Measurements from ENCODE around the gene GLT1D1.
A peak's percentile ranks its signal among the peaks of the same experiment; 100 is the strongest.
"Not testable (repeated sequence)": the region's sequence is repeated elsewhere in the genome, so short reads cannot be mapped to it uniquely, and the experiment has no call there.

GLT1D1 gene

DNA sequence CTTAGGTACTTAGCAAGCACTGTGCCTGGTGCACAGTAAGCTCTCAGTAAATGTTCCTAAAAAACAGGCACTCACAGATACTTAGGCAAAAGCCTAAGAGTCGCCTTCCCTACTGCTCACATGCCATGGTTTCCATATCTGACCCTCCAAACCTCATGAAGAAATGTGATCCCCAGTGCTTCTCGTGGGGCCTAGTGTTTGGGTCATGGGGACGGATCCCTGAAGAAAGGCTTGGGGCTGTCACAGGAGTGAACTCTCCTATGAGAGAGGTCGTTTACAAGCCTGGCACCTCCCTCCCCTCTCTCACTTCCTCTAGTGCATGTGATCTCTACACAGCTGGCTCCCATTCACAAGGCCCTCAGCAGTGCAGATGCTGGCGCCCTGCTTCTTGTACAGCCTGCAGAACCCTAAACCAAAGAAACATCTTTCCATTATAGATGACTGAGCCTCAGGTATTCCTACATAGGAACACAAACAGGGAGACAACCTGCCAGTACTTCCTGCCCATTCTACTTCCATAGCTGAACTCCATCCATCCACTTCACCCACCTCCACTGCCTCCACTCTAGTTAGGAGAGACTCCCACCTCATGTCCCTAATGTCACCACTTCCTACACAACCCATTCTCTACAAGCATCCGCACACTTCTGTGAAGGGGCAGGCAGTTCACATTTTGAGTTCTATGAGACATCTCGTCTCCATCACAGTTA is 32.4 kb upstream of the GLT1D1 start:
- no peak for DNase-seq (ENCODE audit: low read depth)

DNA sequence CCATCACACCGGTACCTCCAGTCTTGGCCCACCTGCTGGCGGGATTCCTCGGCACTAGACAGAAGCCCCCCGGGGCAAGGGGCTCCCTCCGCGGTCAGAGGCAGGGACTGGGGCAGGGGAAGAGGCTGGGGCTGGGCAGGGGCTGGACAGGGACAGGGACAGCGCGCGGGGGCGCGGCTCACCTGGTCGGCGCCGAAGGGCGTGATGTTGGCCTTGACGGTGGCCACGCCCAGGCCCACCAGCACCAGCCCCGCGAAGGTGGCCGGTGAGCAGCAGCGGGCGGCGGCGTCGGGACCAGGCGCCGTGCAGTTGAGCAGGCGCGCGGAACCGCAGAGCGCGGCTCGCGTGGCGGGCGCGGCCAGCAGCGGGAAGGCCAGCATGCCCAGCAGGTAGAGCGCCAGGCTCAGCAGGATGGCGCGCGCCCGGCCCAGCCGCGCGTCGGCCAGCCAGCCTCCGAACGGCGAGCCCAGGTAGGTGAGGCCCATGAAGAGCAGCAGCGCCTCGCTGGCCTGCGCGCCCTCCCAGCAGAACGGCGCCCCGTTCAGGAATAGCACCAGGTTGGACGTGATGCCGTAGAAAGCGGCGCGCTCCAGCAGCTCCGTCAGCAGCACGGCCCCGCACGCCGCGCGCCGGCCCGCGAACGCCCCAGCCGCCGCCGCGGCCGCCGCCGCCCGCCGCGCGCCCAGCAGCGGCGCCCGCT is 29.9 kb upstream of the GLT1D1 start:
- no peak for DNase-seq (ENCODE audit: low read depth)

DNA sequence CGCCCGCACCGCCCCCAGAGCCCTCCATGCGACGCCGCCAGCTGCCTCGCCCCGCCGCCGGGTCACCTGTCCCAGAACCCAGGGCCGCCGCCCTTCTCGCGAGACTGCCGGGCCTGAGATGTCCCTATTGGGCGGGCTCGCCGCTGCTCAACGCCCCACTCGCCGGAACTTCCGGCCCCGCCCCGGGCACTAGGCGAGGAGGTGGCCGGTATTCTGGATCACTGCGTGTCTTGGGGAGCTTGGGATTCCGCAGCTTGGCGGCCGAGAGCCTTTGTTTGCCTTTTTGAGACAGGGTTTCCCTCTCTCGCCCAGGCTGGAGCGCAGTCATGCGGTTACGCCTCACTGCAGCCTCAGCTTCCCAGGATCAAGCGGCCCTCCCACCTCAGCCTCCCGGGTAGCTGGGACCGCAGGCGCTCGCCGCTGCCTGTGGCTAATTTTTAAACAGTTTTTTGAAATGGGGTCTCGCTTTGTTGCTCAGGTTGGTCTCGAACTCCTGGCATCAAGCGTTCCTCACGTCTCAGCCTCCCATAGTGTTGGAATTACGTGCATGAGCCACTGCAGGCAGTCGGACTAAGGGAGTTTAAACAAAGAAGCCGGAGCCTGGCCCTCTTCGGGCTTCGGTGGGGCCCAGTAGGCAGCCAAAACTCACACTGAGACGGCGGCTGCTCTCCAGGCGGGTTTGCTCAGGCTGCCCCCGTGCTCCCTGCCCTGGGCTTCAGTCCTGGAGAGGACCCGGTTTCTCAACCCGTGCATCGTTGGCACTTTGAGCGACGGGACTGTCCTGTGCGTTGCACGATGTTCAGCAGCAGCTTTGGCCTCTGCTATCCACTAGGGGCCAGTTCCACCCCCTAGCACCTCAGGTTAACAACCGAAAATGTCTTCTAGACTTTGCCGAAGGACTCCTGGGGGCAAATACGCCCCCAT is 29.1 kb upstream of the GLT1D1 start, which contains the start of gene SLC15A4:
TSS of gene SLC15A4 (minus strand) at position 43 of the 924 bp plus-strand sequence. CDS start at position 28, 15 bp downstream.
- peak; percentile 51 for DNase-seq (ENCODE audit: low read depth)

DNA sequence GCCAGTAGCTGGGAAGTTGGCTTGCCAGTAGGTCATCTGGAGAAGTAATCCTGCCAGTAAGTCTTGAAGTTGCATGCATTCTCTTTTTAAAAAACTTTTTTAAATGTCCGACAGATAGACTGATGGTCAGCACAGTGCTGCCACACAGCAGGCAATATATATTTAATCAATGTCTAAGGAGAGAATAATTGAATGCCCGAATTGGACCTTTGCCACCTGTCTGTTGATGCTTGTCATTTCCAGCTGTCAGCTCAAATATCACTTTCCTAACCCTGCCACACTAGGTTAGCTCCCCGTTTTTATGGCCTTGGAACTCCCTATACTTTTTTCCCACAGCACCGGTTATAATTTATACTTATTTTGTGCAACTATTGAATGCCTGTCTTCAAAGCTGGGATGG is 27.4 kb upstream of the GLT1D1 start:
- no peak for DNase-seq (ENCODE audit: low read depth)

DNA sequence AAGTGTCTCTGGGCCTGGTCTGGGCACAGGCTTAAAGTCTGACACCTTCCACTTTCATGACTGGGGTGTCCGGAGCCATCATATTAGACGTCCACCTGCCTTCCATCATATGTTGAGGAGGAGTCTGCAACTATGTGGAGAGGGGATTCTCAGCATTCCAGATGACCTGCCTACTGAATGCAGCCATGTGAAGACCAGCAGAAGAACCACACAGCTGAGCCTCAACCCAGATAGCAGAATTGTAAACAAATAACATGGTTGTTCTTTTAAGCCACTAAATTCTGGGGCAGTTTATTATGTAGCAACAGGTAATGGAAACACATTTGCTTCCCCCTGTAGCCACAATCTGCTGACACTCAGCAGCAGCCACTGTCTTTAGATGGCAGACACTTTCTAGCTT is 25.6 kb upstream of the GLT1D1 start:
- no peak for DNase-seq (ENCODE audit: low read depth)

DNA sequence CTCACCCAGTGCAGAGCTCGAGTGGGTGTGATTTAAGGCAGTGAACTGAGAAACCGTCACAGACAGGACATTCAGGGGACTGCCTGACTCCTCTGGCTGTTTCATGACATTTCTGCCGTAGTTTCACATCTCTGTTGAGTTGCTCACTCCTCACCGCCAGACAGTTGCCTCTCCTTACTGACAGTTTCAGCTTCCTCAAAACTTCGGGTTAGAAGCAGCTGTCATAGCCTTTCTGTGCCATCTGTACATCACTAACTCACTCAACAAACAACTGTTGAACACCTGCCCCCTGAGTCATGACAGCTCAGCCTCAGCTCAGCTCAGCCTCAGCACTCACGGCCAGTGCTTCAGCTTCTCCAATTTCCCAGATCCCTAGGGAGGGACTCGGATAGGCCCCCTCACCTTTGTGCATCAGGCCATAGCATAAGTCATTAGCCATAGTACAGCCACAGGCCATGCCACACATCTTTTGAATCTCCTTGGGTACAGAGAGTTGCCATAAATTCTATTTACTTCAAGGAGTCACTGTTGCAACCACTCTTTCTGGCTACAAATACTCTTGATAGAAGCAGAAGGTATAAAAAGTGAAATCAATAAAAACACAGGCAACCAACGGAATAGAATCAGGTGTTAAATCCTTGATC is 23.3 kb upstream of the GLT1D1 start:
- DNase-seq (ENCODE audit: low read depth) = no peak

DNA sequence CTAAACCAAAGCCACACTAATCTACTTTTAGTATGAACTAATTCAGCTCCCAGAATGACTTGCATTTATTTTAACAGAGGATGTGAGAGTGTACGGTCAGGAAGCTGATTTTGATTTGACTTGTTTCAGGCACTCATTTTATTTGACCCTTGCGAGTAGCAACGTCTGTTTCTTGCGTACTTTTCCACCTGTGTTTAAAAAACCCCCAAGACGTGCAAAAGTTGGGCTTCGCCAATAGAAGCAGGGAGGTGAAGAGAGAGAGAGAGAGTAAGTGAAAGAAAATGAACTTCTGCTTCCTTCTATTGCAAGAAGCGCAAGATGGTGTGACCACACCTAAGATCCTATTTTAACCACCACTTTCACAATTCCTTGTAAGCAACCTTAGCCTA is 22.8 kb upstream of the GLT1D1 start:
- no peak for DNase-seq (ENCODE audit: low read depth)

DNA sequence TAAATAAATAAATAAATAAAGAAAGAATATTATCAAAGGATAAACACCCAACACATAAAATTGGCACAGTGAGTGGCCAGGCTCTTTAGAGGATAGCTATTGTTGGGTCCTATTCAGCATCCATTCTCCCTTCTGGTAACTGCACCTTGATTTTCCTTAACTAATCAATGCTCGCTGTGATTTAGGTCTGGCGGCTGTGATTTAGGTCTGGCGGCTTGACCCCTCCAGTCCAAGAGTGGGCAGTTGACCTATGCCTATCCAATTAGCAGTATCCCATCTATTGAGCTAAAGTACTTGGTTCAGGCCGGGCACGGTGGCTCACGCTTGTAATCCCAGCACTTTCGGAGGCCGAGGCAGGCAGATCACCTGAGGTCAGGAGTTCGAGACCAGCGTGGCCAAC is 19.9 kb upstream of the GLT1D1 start:
- no peak for DNase-seq (ENCODE audit: low read depth)

DNA sequence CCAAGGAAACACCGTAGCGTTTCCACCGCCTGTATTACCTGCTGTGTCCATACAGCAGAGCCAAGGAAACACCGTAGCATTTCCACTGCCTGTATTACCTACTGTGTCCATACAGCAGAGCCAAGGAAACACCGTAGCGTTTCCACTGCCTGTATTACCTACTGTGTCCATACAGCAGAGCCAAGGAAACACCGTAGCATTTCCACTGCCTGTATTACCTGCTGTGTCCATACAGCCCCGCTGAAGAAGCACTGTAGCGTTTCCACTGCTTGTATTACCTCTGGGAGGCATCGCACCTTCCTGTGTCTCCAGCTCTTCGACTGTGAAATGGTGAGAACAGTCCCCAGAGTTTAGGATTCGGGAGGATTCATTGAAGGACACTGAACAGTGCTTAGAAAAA is 13.4 kb upstream of the GLT1D1 start:
- DNase-seq (ENCODE audit: low read depth) = not testable (repeated sequence)

DNA sequence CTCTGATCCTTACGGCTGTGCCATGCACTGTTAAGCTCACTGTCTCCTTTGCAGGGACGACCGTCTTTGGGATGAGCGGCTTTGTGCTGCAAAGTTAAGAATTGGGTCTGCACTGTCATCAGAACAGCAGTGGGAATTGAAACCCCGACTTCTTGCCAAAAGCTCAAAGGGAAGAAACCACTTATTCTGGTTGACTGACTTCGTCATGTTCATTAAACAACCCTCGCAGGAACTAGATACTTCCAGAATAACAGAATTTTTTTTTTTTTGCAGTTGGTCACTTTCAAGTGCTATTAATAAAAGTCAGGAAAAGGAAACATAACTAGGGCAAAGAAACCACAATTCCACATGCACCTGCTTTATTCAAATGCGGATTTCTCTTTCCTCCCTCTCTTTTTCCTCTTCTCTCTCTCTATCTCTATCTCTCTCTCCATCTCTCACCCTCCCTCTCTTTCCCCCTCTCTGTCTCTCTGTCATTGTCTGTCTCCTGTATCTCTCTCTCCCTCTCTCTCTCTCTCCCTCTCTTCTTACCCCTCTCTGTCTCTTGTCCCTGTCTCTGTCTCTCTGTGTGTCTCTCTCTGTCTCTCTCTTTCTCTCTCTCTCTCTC is 12.3 kb upstream of the GLT1D1 start:
- DNase-seq (ENCODE audit: low read depth) = no peak

DNA sequence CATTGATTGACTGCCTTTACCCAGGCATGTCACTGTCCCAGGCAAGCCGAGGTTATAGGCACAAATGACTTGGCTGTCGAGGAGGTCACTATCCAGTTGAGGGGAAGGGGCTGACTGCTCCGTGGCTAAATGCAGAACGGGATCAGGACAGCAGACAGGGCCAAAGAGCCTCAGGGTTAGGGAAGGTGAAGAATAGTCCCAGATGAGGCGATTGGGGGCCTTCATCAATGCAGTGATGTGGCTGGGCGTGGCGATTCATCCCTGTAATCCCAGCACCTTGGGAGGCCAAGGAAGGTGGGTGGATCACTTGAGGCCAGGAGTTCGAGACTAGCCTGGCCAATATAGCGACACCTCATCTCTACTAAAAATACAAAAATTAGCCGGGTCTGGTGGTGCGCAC is 10.7 kb upstream of the GLT1D1 start:
- DNase-seq (ENCODE audit: low read depth) = no peak

DNA sequence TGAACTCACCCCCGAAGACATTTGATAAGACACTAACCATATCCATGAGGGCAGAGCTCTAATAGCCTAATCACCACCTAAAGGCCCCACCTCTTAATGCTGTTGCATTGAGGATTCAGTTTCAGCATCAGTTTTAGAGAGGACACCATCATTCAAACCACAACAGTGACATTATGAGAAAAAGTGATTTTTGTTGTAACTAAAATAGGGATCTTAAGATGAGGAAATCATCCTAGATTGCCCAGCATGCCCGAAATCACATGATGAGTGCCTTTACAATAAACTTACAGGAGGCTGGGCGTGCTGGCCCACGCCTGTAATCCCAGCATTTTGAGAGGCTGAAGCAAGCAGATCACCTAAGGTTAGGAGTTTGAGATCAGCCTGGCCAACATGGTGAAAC is 9.7 kb upstream of the GLT1D1 start:
- no peak for DNase-seq (ENCODE audit: low read depth)

DNA sequence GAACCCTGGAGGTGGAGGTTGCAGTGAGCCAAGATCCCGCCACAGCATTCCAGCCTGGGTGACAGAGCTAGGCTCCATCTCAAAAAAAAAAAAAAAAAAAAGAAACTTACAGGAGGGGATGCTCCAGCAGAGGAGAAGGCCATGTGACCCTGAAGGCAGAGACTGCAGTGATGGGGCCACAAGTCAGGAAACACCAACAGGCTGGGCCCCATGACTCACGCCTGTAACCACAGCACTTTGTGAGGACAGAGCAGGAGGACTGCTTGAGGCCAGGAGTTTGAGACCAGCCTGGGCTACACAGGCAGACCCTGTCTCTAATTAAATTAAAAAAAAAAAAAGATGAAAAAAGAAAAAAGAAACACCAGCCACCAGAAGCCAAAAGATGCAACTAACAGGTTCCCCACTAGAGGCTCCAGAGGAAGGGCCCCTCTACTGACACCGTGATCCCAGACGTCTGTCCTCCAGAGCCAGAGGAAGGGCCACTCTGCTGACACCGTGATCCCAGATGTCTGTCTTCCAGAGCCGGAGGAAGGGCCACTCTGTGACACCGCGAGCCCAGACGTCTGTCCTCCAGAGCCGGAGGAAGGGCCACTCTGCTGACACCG is 9.1 kb upstream of the GLT1D1 start:
- no peak for DNase-seq (ENCODE audit: low read depth)

DNA sequence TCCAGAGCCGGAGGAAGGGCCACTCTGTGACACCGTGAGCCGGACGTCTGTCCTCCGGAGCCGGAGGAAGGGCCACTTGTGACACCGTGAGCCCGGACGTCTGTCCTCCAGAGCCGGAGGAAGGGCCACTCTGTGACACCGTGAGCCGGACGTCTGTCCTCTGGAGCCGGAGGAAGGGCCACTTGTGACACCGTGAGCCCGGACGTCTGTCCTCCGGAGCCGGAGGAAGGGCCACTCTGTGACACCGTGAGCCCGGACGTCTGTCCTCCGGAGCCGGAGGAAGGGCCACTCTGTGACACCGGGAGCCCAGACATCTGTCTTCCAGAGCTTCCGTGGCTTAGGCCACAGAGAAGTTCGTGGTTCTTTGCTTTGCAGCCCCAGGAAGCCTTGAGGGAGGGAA is 6.6 kb upstream of the GLT1D1 start:
- not testable (repeated sequence) for DNase-seq (ENCODE audit: low read depth)

DNA sequence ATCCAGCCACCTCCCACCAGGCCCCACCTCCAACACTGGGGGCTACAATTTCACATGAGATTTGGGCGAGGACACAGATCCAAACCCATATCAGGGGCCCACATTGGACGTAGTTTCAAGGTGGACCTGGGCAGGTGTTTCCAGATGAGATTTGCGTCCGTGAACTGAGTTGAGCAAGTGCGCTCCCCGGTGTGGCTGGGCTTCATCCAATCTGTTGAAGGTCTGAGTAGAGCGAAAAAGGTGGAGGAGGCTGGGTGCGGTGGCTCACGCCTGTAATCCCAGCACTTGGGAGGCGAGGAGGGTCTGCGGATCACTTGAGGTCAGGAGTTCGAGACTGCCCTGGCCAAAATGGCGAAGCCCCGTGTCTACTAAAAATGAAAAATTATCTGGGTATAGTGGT is 4.9 kb upstream of the GLT1D1 start:
- no peak for DNase-seq (ENCODE audit: low read depth)

DNA sequence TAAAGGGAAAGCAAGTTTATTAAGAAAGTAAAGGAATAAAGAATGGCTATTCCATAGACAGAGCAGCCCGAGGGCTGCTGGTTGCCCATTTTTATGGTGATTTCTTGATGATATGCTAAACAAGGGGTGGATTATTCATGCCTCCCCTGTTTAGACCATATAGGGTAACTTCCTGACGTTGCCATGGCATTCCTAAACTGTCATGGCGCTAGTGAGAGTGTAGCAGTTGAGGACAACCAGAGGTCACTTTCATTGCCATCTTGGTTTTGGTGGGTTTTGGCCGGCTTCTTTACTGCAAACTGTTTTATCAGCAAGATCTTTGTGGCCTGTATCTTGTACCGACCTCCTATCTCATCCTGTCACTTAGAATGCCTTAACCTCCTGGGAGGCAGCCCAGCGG is 3.5 kb upstream of the GLT1D1 start:
- DNase-seq (ENCODE audit: low read depth) = not testable (repeated sequence)

DNA sequence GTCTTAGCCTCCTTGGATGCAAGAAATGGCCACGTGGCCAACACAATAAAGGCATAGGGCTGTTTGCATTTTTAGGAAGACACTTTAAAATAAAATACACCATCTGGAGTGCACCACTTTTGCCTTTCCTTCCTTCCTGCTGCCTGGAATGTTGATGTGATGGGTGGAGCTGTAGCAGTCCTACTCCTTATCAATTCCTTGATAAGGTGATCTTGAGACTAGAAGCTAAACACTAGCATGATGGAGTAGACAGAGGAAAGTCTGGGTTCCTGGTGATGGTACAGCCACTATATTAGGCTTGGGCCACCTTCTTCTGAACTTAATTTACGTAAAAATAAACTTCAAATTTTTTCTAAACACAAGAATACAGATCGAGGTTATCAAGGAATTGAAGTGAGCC is 2.9 kb upstream of the GLT1D1 start:
- DNase-seq (ENCODE audit: low read depth) = no peak

DNA sequence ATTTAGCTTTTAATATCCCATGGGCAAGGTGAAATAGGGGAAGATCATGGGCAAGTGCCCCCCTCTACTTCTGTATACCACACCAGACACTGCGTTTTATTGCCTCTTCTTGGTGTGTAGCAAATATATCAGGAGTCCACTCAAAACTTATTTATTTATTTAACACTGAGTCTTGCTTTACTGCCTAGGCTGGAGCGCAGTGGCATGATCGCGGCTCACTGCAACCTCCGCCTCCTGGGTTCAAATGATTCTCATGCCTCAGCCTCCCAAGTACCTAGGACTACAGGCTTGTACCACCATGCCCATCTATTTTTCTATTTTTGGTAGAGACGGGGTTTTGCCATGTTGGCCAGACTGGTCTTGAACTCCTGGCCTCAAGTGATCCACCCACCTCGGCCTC is 1.8 kb upstream of the GLT1D1 start:
- DNase-seq (ENCODE audit: low read depth) = not testable (repeated sequence)

DNA sequence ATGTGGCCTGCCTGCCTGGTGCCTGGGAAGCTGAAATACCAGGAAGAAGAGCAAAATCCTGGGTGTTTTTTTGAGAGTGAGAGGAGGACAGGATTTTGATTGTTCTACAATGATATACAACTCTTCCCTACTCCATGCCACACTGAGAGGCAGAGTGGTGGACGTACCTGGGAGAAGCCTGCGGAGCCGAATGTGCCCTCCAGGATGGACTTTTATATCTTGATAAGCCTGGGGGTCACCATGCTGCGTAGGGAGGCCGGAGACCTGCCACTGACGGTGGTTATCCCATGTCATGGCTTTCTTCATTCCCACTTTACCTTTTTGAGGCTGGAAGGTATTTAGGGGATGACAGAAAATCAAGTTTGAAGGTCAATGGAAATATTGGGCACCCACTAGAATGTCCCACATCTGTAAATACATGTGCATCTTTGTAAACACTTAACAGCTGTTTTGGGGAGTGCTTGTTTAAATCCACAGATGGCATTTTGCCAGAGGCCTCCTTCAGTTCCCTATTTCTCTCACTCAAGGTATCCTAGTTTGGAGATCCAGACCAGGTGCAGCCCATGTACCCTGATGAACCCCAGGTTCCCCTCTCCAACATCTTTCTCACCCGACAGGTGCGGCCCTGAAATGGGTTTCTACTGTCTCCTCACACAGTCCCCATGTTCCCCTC is 1.1 kb upstream of the GLT1D1 start:
- DNase-seq (ENCODE audit: low read depth) = no peak

DNA sequence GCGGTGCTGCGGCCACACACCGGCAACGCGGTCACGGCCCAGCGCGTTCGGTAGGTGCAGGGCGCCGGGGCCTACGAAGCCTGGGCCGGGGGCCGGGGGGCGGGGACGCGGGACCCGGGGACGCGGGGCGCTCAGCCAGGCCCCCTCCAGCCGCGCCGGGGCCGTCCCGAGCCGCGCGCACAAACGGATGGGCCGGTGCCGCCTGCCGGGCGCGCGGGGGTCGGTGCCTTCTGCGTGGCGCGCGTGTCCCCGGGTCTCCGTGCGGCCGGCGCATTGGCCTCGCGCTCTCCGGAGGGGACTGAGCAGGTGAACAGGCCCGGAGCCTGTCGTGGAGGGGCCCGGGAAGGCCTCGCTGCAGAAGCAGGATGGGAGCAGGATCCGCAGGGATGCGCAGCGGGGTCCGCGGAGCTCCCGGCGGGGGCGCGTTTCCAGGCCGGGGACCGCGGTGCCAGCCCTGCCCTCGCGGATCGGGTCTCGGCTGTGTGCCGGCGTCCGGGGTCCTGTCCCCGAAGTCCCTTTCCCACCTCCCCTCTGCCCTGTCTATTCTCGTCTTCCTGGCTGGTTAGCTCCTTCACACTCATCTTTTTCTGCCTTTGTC is 421 bp downstream of the GLT1D1 start:
- no peak for DNase-seq (ENCODE audit: low read depth)
